Activated CD8-positive, alpha-beta T cell treated with anti-CD3 and anti-CD28 coated beads for 36 hours (primary cell): ENCODE results near the gene CYP4F12. TPM values are rescaled to one million over a fixed set of nuclear protein-coding genes. Genes with fewer than 3 reads are reported as not detected.

Source experiments
- ATAC-seq: fragments of 200-7000 bp; cut with Tn5 transposase; one replicate; pipeline ENCODE4 v1.10.0; 2021; ENCODE audit warnings: mild to moderate bottlenecking, moderate library complexity
- CTCF ChIA-PET: fragments of 350-600 bp; sonication (Branson Sonifier 250); formaldehyde crosslinking; loops from one replicate; lab custom pipeline; 2021; ENCODE audit warnings: antibody characterized with exemption; lab: Charles Lee
- POLR2A ChIA-PET: fragments of 350-600 bp; sonication (Branson Sonifier 250); formaldehyde crosslinking; loops from one replicate; lab custom pipeline; 2021; ENCODE audit warnings: antibody characterized with exemption; lab: Charles Lee
- DNase-seq: peaks from one replicate; pipeline ENCODE4 v3.0.0-alpha.2; 2020
- H3K27ac Mint-ChIP-seq: one replicate; pipeline ENCODE4 v1.8.0; 2021; ENCODE audit warnings: mild to moderate bottlenecking, mixed read lengths
- H3K27me3 Mint-ChIP-seq: one replicate; pipeline ENCODE4 v1.8.0; 2021; ENCODE audit warnings: mixed read lengths
- H3K36me3 Mint-ChIP-seq: one replicate; pipeline ENCODE4 v1.8.0; 2021; ENCODE audit warnings: low read depth, mixed read lengths
- H3K4me1 Mint-ChIP-seq: one replicate; pipeline ENCODE4 v1.8.0; 2021; ENCODE audit warnings: low read depth, mixed read lengths
- H3K4me3 Mint-ChIP-seq: one replicate; pipeline ENCODE4 v1.8.0; 2021; ENCODE audit warnings: mild to moderate bottlenecking, moderate library complexity, mixed read lengths
- H3K9me3 Mint-ChIP-seq: one replicate; pipeline ENCODE4 v1.8.0; 2021; ENCODE audit warnings: mixed read lengths
- CTCF ChIP-seq: fragments of 200-600 bp; IDR thresholded peaks from one replicate; pipeline ENCODE4 v1.8.0; 2022; ENCODE audit warnings: antibody characterized with exemption, mild to moderate bottlenecking
- intact Hi-C: fragments of 100-400 bp; cut with micrococcal nuclease; formaldehyde crosslinking; loops from one replicate; pipeline ENCODE4 v1.10.0; 2022
- total RNA-seq, 2 experiments: library from RNA; stranded (reverse); gene quantifications; one replicate each; pipeline ENCODE4 v1.2.3, GENCODE V29; 2021

The CYP4F12 gene
- total RNA-seq, 2 experiments from 2014 or later: not detected

GRCh38 chr19:15631817-15632216 lies 41.1 kb upstream of the CYP4F12 start:
- no peaks in the 10 kb centered on the region for H3K9me3 Mint-ChIP-seq
- H3K4me3 Mint-ChIP-seq: no peak overlapping the region
- peak; percentile 9 for DNase-seq
- CTCF ChIA-PET: interaction anchor here (0.7 to 1.2 kb wide), 2 partner anchors 9 to 269 kb away, joined by 3 to 4 read pairs; no protein-coding TSS in a partner anchor
- no peaks in the 10 kb centered on the region for H3K36me3 Mint-ChIP-seq
- intact Hi-C loops: loop anchor here (10.0 kb wide), 1 partner anchor 233 kb away; no protein-coding TSS in a partner anchor
- peaks cover 20% of the 10 kb centered on the region for H3K27me3 Mint-ChIP-seq
- H3K4me1 Mint-ChIP-seq: peaks cover 2% of the 10 kb centered on the region
- peak; percentile 36 for TF ChIP-seq CTCF
- POLR2A ChIA-PET: interaction anchor here (1.4 kb wide), 1 partner anchor 35 kb away, joined by 3 read pairs; no protein-coding TSS in a partner anchor
- no peak overlapping the region for H3K27ac Mint-ChIP-seq
- no peak for ATAC-seq

GRCh38 chr19:15633082-15633835 lies 39.6 kb upstream of the CYP4F12 start:
- Mint-ChIP-seq H3K9me3 (no peaks in the 10 kb centered on the region), H3K4me1 (peaks cover 2% of the 10 kb centered on the region), H3K27ac (no peak overlapping the region), H3K4me3 (no peak overlapping the region), H3K27me3 (peaks cover 15% of the 10 kb centered on the region), H3K36me3 (no peaks in the 10 kb centered on the region)
- TF ChIP-seq CTCF: no peak
- ATAC-seq (no peak), DNase-seq (no peak)
- intact Hi-C loops: loop anchor here (10.0 kb wide), 1 partner anchor 232 kb away; no protein-coding TSS in a partner anchor
- ChIA-PET CTCF (interaction anchor here (1.3 kb wide), 1 partner anchor 409 kb away, joined by 3 read pairs; no protein-coding TSS in a partner anchor), POLR2A (no interaction called here)

- no peak for TF ChIP-seq CTCF
- POLR2A ChIA-PET: no interaction called here
- intact Hi-C loops: loop anchor here (10.0 kb wide), 1 partner anchor 231 kb away; no protein-coding TSS in a partner anchor
- Mint-ChIP-seq H3K4me1 (peaks cover 2% of the 10 kb centered on the region), H3K27me3 (peaks cover 13% of the 10 kb centered on the region), H3K4me3 (no peak overlapping the region), H3K36me3 (no peaks in the 10 kb centered on the region), H3K9me3 (no peaks in the 10 kb centered on the region), H3K27ac (no peak overlapping the region)
- ATAC-seq (no peak), DNase-seq (no peak)
- CTCF ChIA-PET: no interaction called here
These were observed 38.8 kb upstream of the CYP4F12 start for GRCh38 chr19:15634105-15634504.

- ChIA-PET CTCF (no interaction called here), POLR2A (no interaction called here)
- Mint-ChIP-seq H3K27ac (no peak overlapping the region), H3K27me3 (peaks cover 13% of the 10 kb centered on the region), H3K4me3 (no peak overlapping the region), H3K9me3 (no peaks in the 10 kb centered on the region), H3K4me1 (peaks cover 2% of the 10 kb centered on the region), H3K36me3 (no peaks in the 10 kb centered on the region)
- DNase-seq (no peak), ATAC-seq (no peak)
- no peak for TF ChIP-seq CTCF
- intact Hi-C loops: loop anchor here (10.0 kb wide), 1 partner anchor 230 kb away; no protein-coding TSS in a partner anchor
These were observed 37.7 kb upstream of the CYP4F12 start for GRCh38 chr19:15635016-15635805.
